K562 (cell line): ENCODE measurements around the gene CAMSAP3. TPM values are rescaled to one million over a fixed set of nuclear protein-coding genes. Genes with fewer than 3 reads are reported as not detected.

Source experiments
- ATAC-seq: fragments of 200-7000 bp; cut with Tn5 transposase; 3 replicates; pipeline ENCODE4 v1.9.1; 2020; ENCODE audit warnings: moderate library complexity
- BruUV-seq: library from RNA; stranded (reverse); fragments of 400-500 nt; replicated peaks from 2 replicates; lab custom pipeline; 2021; lab: Mats Ljungman, UMichigan
- CTCF ChIA-PET: fragments of 300-600 bp; formaldehyde crosslinking; extraction: SDS; loops from one replicate; lab custom pipeline; 2021; ENCODE audit warnings: low intra/inter-chr PET ratio; lab: Yijun Ruan, JAX
- POLR2A ChIA-PET: fragments of 300-600, 350-650 bp; sonication (Branson Sonifier 250); formaldehyde crosslinking; extraction: SDS; loops from one replicate; lab custom pipeline; 2021; ENCODE audit warnings: antibody characterized with exemption, inconsistent platforms; lab: Yijun Ruan, JAX
- DNase-seq, 4 experiments: peaks; one replicate each; pipeline versions ENCODE4 v3.0.0 to v3.0.0-alpha.2; 2011 to 2018; ENCODE audit warnings: low spot score in 3 of 4, mixed read lengths in 3 of 4; ENCODE audit errors: extremely low read depth in 1 of 4
- FAIRE-seq: peaks from 2 replicates; lab custom pipeline; 2011; peaks lifted over from hg19 to GRCh38; lab: Jason Lieb, UNC
- H2AFZ ChIP-seq: 2 replicates; pipeline ENCODE4 v1.6.0; 2011; ENCODE audit warnings: low read depth, low read length, control low read depth, inconsistent platforms
- H3K27ac ChIP-seq: fragments of 200-600 bp; 3 replicates; pipeline ENCODE4 v1.8.0; 2011; ENCODE audit warnings: low read depth, mild to moderate bottlenecking, control low read depth, inconsistent platforms, low read length, moderate library complexity, mixed read lengths; ENCODE audit errors: extremely low read depth
- H3K27me3 ChIP-seq, 2 experiments: fragments of 300-600 bp in 1 of 2; 2 replicates in 1 of 2; 3 replicates in 1 of 2; pipeline versions ENCODE4 v1.6.0 to v1.8.0; 2011; ENCODE audit warnings: inconsistent platforms in 2 of 2, low read length in 2 of 2, mild to moderate bottlenecking in 1 of 2, mixed read lengths in 1 of 2, moderate library complexity in 1 of 2; ENCODE audit not compliant: control insufficient read depth in 2 of 2, insufficient read depth in 2 of 2
- H3K36me3 ChIP-seq: fragments of 300-600 bp; 3 replicates; pipeline ENCODE4 v1.8.0; 2011; ENCODE audit warnings: mild to moderate bottlenecking, low read length, inconsistent platforms; ENCODE audit not compliant: control insufficient read depth, insufficient read depth
- H3K4me1 ChIP-seq, 2 experiments: fragments of 200-600 bp in 1 of 2; replicated peaks in 1 of 2; 2 replicates in 1 of 2; 3 replicates in 1 of 2; pipeline versions ENCODE4 v1.5.1 to v1.8.0; 2011; ENCODE audit warnings: inconsistent platforms in 2 of 2, low read length in 2 of 2, mild to moderate bottlenecking in 1 of 2, mixed read lengths in 1 of 2, moderate library complexity in 1 of 2; ENCODE audit not compliant: control insufficient read depth in 2 of 2, insufficient read depth in 2 of 2
- H3K4me2 ChIP-seq: 2 replicates; pipeline ENCODE4 v1.6.1; 2011; ENCODE audit warnings: low read length, control low read depth, inconsistent platforms, mixed read lengths; ENCODE audit not compliant: insufficient read depth
- H3K4me3 ChIP-seq: fragments of 200-600 bp; sonication (generic), shearing (Covaris generic); 2 replicates; pipeline ENCODE4 v1.5.1; 2016; ENCODE audit warnings: control low read depth, inconsistent platforms
- H3K79me2 ChIP-seq: fragments of 200-600 bp; 3 replicates; pipeline ENCODE4 v1.8.0; 2011; ENCODE audit warnings: low read length, inconsistent platforms; ENCODE audit not compliant: control insufficient read depth, insufficient read depth
- H3K9ac ChIP-seq, 2 experiments: 2 replicates each; pipeline versions ENCODE4 v1.6.0 to v1.6.1; 2011; ENCODE audit warnings: low read depth in 2 of 2, low read length in 2 of 2, control low read depth in 1 of 2, inconsistent platforms in 1 of 2, mild to moderate bottlenecking in 1 of 2, mixed read lengths in 1 of 2; ENCODE audit not compliant: insufficient read depth in 1 of 2
- H3K9me1 ChIP-seq: one replicate; pipeline ENCODE4 v1.6.0; 2011; ENCODE audit warnings: inconsistent platforms, mild to moderate bottlenecking, low read length, moderate library complexity; ENCODE audit not compliant: control insufficient read depth, insufficient read depth
- H3K9me3 ChIP-seq: replicated peaks from 2 replicates; pipeline ENCODE4 v1.5.1; 2011; ENCODE audit warnings: low read depth, low read length, inconsistent platforms; ENCODE audit not compliant: control insufficient read depth, insufficient read depth
- H4K20me1 ChIP-seq: replicated peaks from 2 replicates; pipeline ENCODE4 v1.6.1; 2011; ENCODE audit warnings: low read length, inconsistent platforms, mixed read lengths; ENCODE audit not compliant: control insufficient read depth, insufficient read depth
- ATF2 ChIP-seq: sonication (generic); formaldehyde crosslinking; IDR thresholded peaks from 2 replicates; pipeline ENCODE4 v1.8.1; 2022; ENCODE audit warnings: missing genetic modification reagents
- KDM1A ChIP-seq, 2 experiments: fragments of 450-650 bp; IDR thresholded peaks; 2 replicates each; pipeline ENCODE4 v1.6.1; 2016; ENCODE audit warnings: mild to moderate bottlenecking in 2 of 2
- POLR2G ChIP-seq: fragments of 200-400 bp; formaldehyde crosslinking; IDR thresholded peaks from 2 replicates; pipeline ENCODE4 v1.6.1; 2017; ENCODE audit warnings: low read depth, mild to moderate bottlenecking, antibody characterized with exemption, low read length, moderate library complexity
- RBFOX2 ChIP-seq: fragments of 200-400 bp; formaldehyde crosslinking; IDR thresholded peaks from 2 replicates; pipeline ENCODE4 v1.6.1; 2017; ENCODE audit warnings: low read depth, mild to moderate bottlenecking, low read length, moderate library complexity
- U2AF2 ChIP-seq: fragments of 200-400 bp; formaldehyde crosslinking; optimal IDR thresholded peaks from 2 replicates; pipeline ENCODE3; 2017; ENCODE audit warnings: low read depth, mild to moderate bottlenecking, low read length
- WGBS: fragments of 100-300 bp; shearing (Covaris generic); methylation state at CpG from one replicate; pipeline ENCODE4 v1.1.6; 2016; ENCODE audit warnings: low coverage, mixed read lengths; ENCODE audit not compliant: insufficient coverage; ENCODE audit errors: missing lambda C conversion rate; 5-methylcytosine and 5-hydroxymethylcytosine counted together
- in situ Hi-C: fragments of 300-500 bp; cut with MboI; formaldehyde crosslinking; loops from 4 replicates; pipeline ENCODE4 v1.15.0; 2018; ENCODE audit warnings: inconsistent platforms, mixed read lengths
- intact Hi-C: fragments of 100-400 bp; cut with micrococcal nuclease; formaldehyde crosslinking; loops from 2 replicates; pipeline ENCODE4 v1.14.2; 2022
- polyA plus RNA-seq, 8 experiments: library from polyadenylated mRNA; depleted of rRNA in 4 of 8; stranded (reverse) in 5 of 8; unstranded in 3 of 8; fragments of >200 nt; fragmentation: Nextera tagmentation in 2 of 8; fragmentation: Illumina TruSeq in 1 of 8; extraction: Ambion mirVana in 2 of 8; extraction: Trizol in 1 of 8; gene quantifications; 2 replicates each; pipeline versions ENCODE4 v1.2.1 to v1.2.3, GENCODE V29; 2011 to 2014; ENCODE audit warnings: inconsistent platforms in 1 of 8, missing spikeins in 1 of 8
- total RNA-seq, 7 experiments: library from RNA; depleted of rRNA in 6 of 7; stranded (reverse); fragments of >200 nt in 6 of 7; fragmentation: Illumina TruSeq in 2 of 7; extraction: Trizol in 2 of 7; gene quantifications; 2 replicates each; pipeline versions ENCODE4 v1.2.1 to v1.2.3, GENCODE V29; 2011 to 2021; ENCODE audit warnings: low replicate concordance in 1 of 7

Gene CAMSAP3
- total and polyA plus RNA-seq, 9 of the 15 experiments (the other 6 are each of a cell fraction or from before 2014, with no cell fraction given): 0.01 to 0.89 (median 0.22) TPM; not detected in 1

GRCh38 chr19:7644550-7644877, 48.9 kb downstream of the CAMSAP3 start:
- no peak for FAIRE-seq
- Histone ChIP-seq H3K4me3 (no peak overlapping the region), H3K4me1 (peaks cover 0 to 61% of the 10 kb centered on the region in 2 experiments; a peak in 4 of 5 replicates), H3K9me1 (no peaks in the 10 kb centered on the region), H3K36me3 (peaks cover 64% of the 10 kb centered on the region; the same call in 2 of the 3 replicates), H3K27me3 (no peaks in the 10 kb centered on the region; a peak in 1 of 5 replicates), H3K27ac (no peak overlapping the region), H3K4me2 (no peak overlapping the region), H3K9me3 (peaks cover 6% of the 10 kb centered on the region; the same call in 1 of the 2 replicates), H4K20me1 (peaks cover 15% of the 10 kb centered on the region), H2AFZ (no peak overlapping the region), H3K79me2 (peaks cover 11% of the 10 kb centered on the region), H3K9ac (no peak overlapping the region)
- no peak for ATAC-seq
- POLR2A ChIA-PET: interaction anchor here (1.2 to 2.0 kb wide), 2 partner anchors 10 to 15 kb away, joined by 5 to 8 read pairs; partner anchors contain the start of genes PET100 and XAB2
- DNase-seq: no peak
- TF ChIP-seq U2AF2 (no peak), POLR2G (peak; percentile 37; the same call in 1 of the 2 replicates), RBFOX2 (peak; percentile 19; the same call in 1 of the 2 replicates), ATF2 (CRISPR knock-in tag) (no peak), KDM1A (IDR thresholded peaks at IDR 0.05) (no peak)
- CTCF ChIA-PET: no interaction called here
- intact Hi-C loops: no loop called here
- BruUV-seq: no TSS peak
- in situ Hi-C loops: no loop called here
- 97% methylated on average over 10 of the region's 20 CpGs for WGBS
